Natural killer cell (primary cell): Measurements from ENCODE around the gene DMBX1. TPM values are rescaled to one million over a fixed set of nuclear protein-coding genes. Genes with fewer than 3 reads are reported as not detected.
A peak's percentile ranks its signal among the peaks of the same experiment; 100 is the strongest.

Experiments used
- ATAC-seq, 3 donors: fragments of 150-1000 bp in 2 of 3; fragments of 200-7000 bp in 1 of 3; cut with Tn5 transposase; 1 replicate in 1 of 3; 2 replicates in 2 of 3; pipeline ENCODE4 v1.10.0; 2021; ENCODE audit warnings: mild to moderate bottlenecking in 2 of 3, moderate library complexity in 2 of 3
- DNase-seq, 2 donors: peaks; one replicate each; pipeline versions ENCODE4 v3.0.0 to v3.0.0-alpha.2; 2013 to 2021; ENCODE audit warnings: mixed read lengths in 1 of 2
- H3K27ac ChIP-seq: one replicate; pipeline ENCODE4 v1.5.1; 2013; ENCODE audit warnings: mild to moderate bottlenecking, low read length
- H3K27me3 ChIP-seq: one replicate; pipeline ENCODE4 v1.6.1; 2013; ENCODE audit warnings: low read length; ENCODE audit not compliant: control insufficient read depth, insufficient read depth
- H3K36me3 ChIP-seq: one replicate; pipeline ENCODE4 v1.6.1; 2013; ENCODE audit warnings: low read length; ENCODE audit not compliant: control insufficient read depth, insufficient read depth
- H3K4me1 ChIP-seq: one replicate; pipeline ENCODE4 v1.6.1; 2013; ENCODE audit warnings: low read length; ENCODE audit not compliant: control insufficient read depth, insufficient read depth
- H3K4me3 ChIP-seq: one replicate; pipeline ENCODE4 v1.5.1; 2013; ENCODE audit warnings: low read length
- H3K9me3 ChIP-seq: one replicate; pipeline ENCODE4 v1.6.1; 2013; ENCODE audit warnings: low read length; ENCODE audit not compliant: control insufficient read depth, insufficient read depth
- H3K27ac Mint-ChIP-seq, 2 donors: one replicate each; pipeline ENCODE4 v1.8.0; 2022; ENCODE audit warnings: mild to moderate bottlenecking in 2 of 2, mixed read lengths in 2 of 2, moderate library complexity in 1 of 2
- H3K27me3 Mint-ChIP-seq, 2 donors: one replicate each; pipeline ENCODE4 v1.8.0; 2022; ENCODE audit warnings: low read depth in 2 of 2, mixed read lengths in 2 of 2
- H3K36me3 Mint-ChIP-seq: one replicate; pipeline ENCODE4 v1.8.0; 2022; ENCODE audit warnings: mixed read lengths
- H3K4me1 Mint-ChIP-seq, 2 donors: one replicate each; pipeline ENCODE4 v1.8.0; 2022; ENCODE audit warnings: mixed read lengths in 2 of 2
- H3K4me3 Mint-ChIP-seq: one replicate; pipeline ENCODE4 v1.8.0; 2022; ENCODE audit warnings: mild to moderate bottlenecking, moderate library complexity, mixed read lengths
- H3K9me3 Mint-ChIP-seq, 2 donors: one replicate each; pipeline ENCODE4 v1.8.0; 2022; ENCODE audit warnings: mixed read lengths in 2 of 2
- CTCF ChIP-seq: fragments of 200-600 bp; IDR thresholded peaks from one replicate; pipeline ENCODE4 v1.8.0; 2022; ENCODE audit warnings: antibody characterized with exemption
- WGBS: methylation state at CpG from one replicate; pipeline ENCODE4 v1.1.7; 2013; ENCODE audit warnings: missing lambda C conversion rate; ENCODE audit not compliant: insufficient coverage; 5-methylcytosine and 5-hydroxymethylcytosine counted together
- intact Hi-C: fragments of 100-400 bp; cut with micrococcal nuclease; formaldehyde crosslinking; loops from one replicate; pipeline ENCODE4 v1.14.2; 2022
- total RNA-seq, 4 donors: library from RNA; stranded (reverse); fragments of 120-200 nt in 1 of 4; gene quantifications; one replicate each; pipeline versions ENCODE4 v1.2.3 to v1.2.4, GENCODE V29; 2013 to 2022

The DMBX1 gene
- not detected for total RNA-seq
- total RNA-seq (2013): not detected

GRCh38 chr1:46489638-46490405, at the start of gene DMBX1:
Gene DMBX1 (plus strand): TSS chr1:46489836. CDS start chr1:46507011, 17,175 bp downstream.
- no peak within 1 kb of the TSS for H3K4me3 ChIP-seq
- intact Hi-C loops: no loop called here
- Mint-ChIP-seq H3K36me3 (no peaks in the 10 kb centered on the region), H3K4me1 (peaks cover 6 to 12% of the 10 kb centered on the region in 2 donors), H3K27me3 (peaks cover 78 to 79% of the 10 kb centered on the region in 2 donors), H3K27ac (no peak within 1 kb of the TSS), H3K4me3 (peak within 1 kb of the TSS; percentile 31), H3K9me3 (no peaks in the 10 kb centered on the region)
- H3K27ac ChIP-seq: no peak within 1 kb of the TSS
- WGBS: 3% methylated on average over 74 of the region's 74 CpGs
- no peaks in the 10 kb centered on the region for H3K9me3 ChIP-seq
- TF ChIP-seq CTCF: no peak
- H3K4me1 ChIP-seq: peaks cover 7% of the 10 kb centered on the region
- ATAC-seq (peak in 1 of 3 donors; percentile 28), DNase-seq (peak in 1 of 2 donors; percentile 40)
- H3K36me3 ChIP-seq: no peaks in the 10 kb centered on the region
- H3K27me3 ChIP-seq: peaks cover 39% of the 10 kb centered on the region

- Histone ChIP-seq H3K4me1 (peaks cover 9% of the 10 kb centered on the region), H3K4me3 (no peak overlapping the region), H3K9me3 (no peaks in the 10 kb centered on the region), H3K27ac (no peak overlapping the region), H3K36me3 (no peaks in the 10 kb centered on the region), H3K27me3 (no peaks in the 10 kb centered on the region)
- DNase-seq: no peak
- no peak for ATAC-seq
- TF ChIP-seq CTCF: no peak
- Mint-ChIP-seq H3K27ac (no peak overlapping the region), H3K27me3 (peaks cover 16 to 20% of the 10 kb centered on the region in 2 donors), H3K9me3 (no peaks in the 10 kb centered on the region), H3K4me3 (no peak overlapping the region), H3K36me3 (no peaks in the 10 kb centered on the region), H3K4me1 (peaks cover 8 to 16% of the 10 kb centered on the region in 2 donors)
- intact Hi-C loops: no loop called here
- WGBS: 88% methylated on average over 2 of the region's 2 CpGs
These were observed 49.2 kb upstream of the DMBX1 start for GRCh38 chr1:46440478-46440877.

- intact Hi-C loops: no loop called here
- ATAC-seq (peak; percentile 76 to 87 (median 83)), DNase-seq (peak; percentile 68 to 78)
- peaks cover 14 to 25% of the 10 kb centered on the region in 2 donors for H3K4me1 Mint-ChIP-seq
- peaks cover 30 to 41% of the 10 kb centered on the region in 2 donors for H3K27me3 Mint-ChIP-seq
- 10% methylated on average over 25 of the region's 25 CpGs for WGBS
- TF ChIP-seq CTCF: peak; percentile 96
- H3K36me3 ChIP-seq: no peaks in the 10 kb centered on the region
- no peaks in the 10 kb centered on the region for H3K9me3 Mint-ChIP-seq
- H3K27ac ChIP-seq: no peak overlapping the region
- H3K4me3 ChIP-seq: peak overlapping the region; percentile 33
- peak overlapping the region in 1 of 2 donors; percentile 42 for H3K27ac Mint-ChIP-seq
- no peaks in the 10 kb centered on the region for H3K36me3 Mint-ChIP-seq
- no peaks in the 10 kb centered on the region for H3K9me3 ChIP-seq
- peaks cover 9% of the 10 kb centered on the region for H3K4me1 ChIP-seq
- H3K4me3 Mint-ChIP-seq: peak overlapping the region; percentile 88
- peaks cover 6% of the 10 kb centered on the region for H3K27me3 ChIP-seq
These were observed 47.1 kb upstream of the DMBX1 start for GRCh38 chr1:46442317-46443161.
